ENCODE data around the gene GREM2. TPM values are rescaled to one million over a fixed set of nuclear protein-coding genes. Genes with fewer than 3 reads are reported as not detected.

GREM2 gene
- total RNA-seq, 1 experiment from 2014 or later: 0.17 TPM

- TF ChIP-seq CTCF (IDR thresholded peaks at IDR 0.05) (no peak), ATF2 (CRISPR knock-in tag; IDR thresholded peaks at IDR 0.05; ENCODE audit: borderline replicate concordance, low read depth) (no peak), TCF7 (CRISPR knock-in tag; IDR thresholded peaks at IDR 0.05; ENCODE audit: low read depth) (no peak), ELF4 (CRISPR knock-in tag; IDR thresholded peaks at IDR 0.05; ENCODE audit: low read depth) (no peak), ZSCAN18 (CRISPR knock-in tag; IDR thresholded peaks at IDR 0.05) (no peak)
Observed at GRCh38 chr1:240441669-240442068, 170.3 kb downstream of the GREM2 start (continued).

All from WTC11 (cell line).